ENCODE data around the gene STPG3. TPM values are rescaled to one million over a fixed set of nuclear protein-coding genes. Genes with fewer than 3 reads are reported as not detected.

STPG3 gene
- total and polyA plus RNA-seq, 2 of the 13 experiments (the other 11 are each of a cell fraction or from before 2014, with no cell fraction given) = not detected

GRCh38 chr9:137223078-137223970 lies 27.8 kb upstream of the STPG3 start (continued):
- TF ChIP-seq ZNF331 (CRISPR knock-in tag; IDR thresholded peaks at IDR 0.05) (no peak), RBM22 (optimal IDR thresholded peaks at IDR 0.05; ENCODE audit: low read length) (no peak), PLRG1 (conservative IDR thresholded peaks at IDR 0.05) (no peak), PCBP1 (IDR thresholded peaks at IDR 0.05; ENCODE audit: borderline replicate concordance, low read depth, low read length) (no peak), ZNF792 (CRISPR knock-in tag; IDR thresholded peaks at IDR 0.05) (no peak), ZBTB1 (CRISPR knock-in tag; IDR thresholded peaks at IDR 0.05; ENCODE audit: borderline replicate concordance) (no peak), ZNF891 (CRISPR knock-in tag; IDR thresholded peaks at IDR 0.05) (no peak), DNMT3B (CRISPR knock-in tag; conservative IDR thresholded peaks at IDR 0.05) (0 out of 2 replicates have a peak, but pooled peaks have one; percentile 16), TOPORS (CRISPR knock-in tag; IDR thresholded peaks at IDR 0.05) (no peak), ZNF83 (CRISPR knock-in tag; IDR thresholded peaks at IDR 0.05; ENCODE audit: borderline replicate concordance) (no peak), HINFP (CRISPR knock-in tag; IDR thresholded peaks at IDR 0.05; ENCODE audit: low read depth) (no peak; the same call in 1 of the 2 replicates), ZNF710 (CRISPR knock-in tag; IDR thresholded peaks at IDR 0.05; ENCODE audit: borderline replicate concordance) (no peak), ARNT (IDR thresholded peaks at IDR 0.05) (no peak), MXD4 (CRISPR knock-in tag; IDR thresholded peaks at IDR 0.05) (no peak; the same call in 1 of the 2 replicates), DMAP1 (CRISPR knock-in tag; IDR thresholded peaks at IDR 0.05) (0 out of 2 replicates have a peak, but pooled peaks have one; percentile 4), FOXM1 (CRISPR knock-in tag; IDR thresholded peaks at IDR 0.05) (no peak)
- TF ChIP-seq, protein P1, sequence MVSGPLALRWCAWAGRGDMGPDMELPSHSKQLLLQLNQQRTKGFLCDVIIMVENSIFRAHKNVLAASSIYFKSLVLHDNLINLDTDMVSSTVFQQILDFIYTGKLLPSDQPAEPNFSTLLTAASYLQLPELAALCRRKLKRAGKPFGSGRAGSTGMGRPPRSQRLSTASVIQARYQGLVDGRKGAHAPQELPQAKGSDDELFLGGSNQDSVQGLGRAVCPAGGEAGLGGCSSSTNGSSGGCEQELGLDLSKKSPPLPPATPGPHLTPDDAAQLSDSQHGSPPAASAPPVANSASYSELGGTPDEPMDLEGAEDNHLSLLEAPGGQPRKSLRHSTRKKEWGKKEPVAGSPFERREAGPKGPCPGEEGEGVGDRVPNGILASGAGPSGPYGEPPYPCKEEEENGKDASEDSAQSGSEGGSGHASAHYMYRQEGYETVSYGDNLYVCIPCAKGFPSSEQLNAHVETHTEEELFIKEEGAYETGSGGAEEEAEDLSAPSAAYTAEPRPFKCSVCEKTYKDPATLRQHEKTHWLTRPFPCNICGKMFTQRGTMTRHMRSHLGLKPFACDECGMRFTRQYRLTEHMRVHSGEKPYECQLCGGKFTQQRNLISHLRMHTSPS (CRISPR knock-in tag; IDR thresholded peaks at IDR 0.05; ENCODE audit: low read depth) = no peak
- TF ChIP-seq, protein P2, sequence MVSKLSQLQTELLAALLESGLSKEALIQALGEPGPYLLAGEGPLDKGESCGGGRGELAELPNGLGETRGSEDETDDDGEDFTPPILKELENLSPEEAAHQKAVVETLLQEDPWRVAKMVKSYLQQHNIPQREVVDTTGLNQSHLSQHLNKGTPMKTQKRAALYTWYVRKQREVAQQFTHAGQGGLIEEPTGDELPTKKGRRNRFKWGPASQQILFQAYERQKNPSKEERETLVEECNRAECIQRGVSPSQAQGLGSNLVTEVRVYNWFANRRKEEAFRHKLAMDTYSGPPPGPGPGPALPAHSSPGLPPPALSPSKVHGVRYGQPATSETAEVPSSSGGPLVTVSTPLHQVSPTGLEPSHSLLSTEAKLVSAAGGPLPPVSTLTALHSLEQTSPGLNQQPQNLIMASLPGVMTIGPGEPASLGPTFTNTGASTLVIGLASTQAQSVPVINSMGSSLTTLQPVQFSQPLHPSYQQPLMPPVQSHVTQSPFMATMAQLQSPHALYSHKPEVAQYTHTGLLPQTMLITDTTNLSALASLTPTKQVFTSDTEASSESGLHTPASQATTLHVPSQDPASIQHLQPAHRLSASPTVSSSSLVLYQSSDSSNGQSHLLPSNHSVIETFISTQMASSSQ (IDR thresholded peaks at IDR 0.05; ENCODE audit: low read depth) = no peak
- TF ChIP-seq, protein P2 (CRISPR knock-in tag; IDR thresholded peaks at IDR 0.05; ENCODE audit: borderline replicate concordance) = no peak; the same call in 1 of the 2 replicates
- TF ChIP-seq, protein P3, sequence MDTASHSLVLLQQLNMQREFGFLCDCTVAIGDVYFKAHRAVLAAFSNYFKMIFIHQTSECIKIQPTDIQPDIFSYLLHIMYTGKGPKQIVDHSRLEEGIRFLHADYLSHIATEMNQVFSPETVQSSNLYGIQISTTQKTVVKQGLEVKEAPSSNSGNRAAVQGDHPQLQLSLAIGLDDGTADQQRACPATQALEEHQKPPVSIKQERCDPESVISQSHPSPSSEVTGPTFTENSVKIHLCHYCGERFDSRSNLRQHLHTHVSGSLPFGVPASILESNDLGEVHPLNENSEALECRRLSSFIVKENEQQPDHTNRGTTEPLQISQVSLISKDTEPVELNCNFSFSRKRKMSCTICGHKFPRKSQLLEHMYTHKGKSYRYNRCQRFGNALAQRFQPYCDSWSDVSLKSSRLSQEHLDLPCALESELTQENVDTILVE (CRISPR knock-in tag; IDR thresholded peaks at IDR 0.05) = peak; percentile 37; the same call in 1 of the 2 replicates

Data from HepG2 (cell line).